Amygdala (tissue), 56 donors: Measurements from ENCODE around the gene LMO4.

Experiments used
- DNase-seq, 56 donors: peaks; one replicate each; lab custom pipeline; 2025; lab: John Stamatoyannopoulos, UW

LMO4 gene

DNA sequence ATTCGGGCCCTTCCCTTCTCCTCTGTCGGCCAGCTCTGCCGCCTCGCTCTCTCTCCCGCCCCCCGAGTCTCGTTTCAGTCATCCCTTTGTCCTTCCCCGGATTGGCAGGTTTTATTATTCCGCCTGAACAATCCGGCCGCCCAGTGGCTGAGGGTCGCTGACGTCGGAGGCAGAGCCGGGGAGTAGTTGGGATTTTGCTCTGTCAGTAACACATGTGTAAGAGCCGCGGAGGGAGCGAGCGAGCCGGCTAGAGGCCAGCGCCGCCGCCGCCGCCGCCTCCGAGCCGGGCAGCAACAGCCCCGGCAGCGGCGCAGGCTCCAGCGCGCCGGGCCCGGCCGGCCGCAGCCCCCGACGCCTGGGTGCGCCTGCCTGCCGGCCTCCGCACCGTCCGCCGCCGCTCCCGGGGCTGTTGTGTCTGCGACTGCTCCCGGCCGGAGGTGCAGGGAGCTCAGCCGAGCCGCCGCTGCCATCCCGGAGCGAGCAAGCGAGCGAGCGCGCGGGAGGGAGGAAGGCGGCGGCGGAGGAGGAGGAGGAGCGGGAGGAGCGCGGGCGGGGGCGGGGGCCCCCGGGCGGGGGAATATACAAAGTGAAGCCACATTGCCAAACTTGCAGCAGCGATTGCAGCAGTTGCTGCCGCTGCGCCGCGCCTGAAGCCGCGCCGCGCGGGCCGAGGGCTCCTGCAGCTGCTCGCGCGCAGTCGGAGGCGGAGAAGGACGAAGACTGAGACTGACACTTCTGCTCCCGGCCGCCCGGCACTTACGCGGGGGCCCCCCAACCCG lies at the start of gene LMO4:
LMO4 (plus strand) TSS at position 609 of the 779 bp plus-strand sequence. CDS start 3,136 bp downstream, outside the sequence.
- DNase-seq: peak; percentile 45 to 97 (median 93)

- no peak for DNase-seq
These were observed 49.2 kb upstream of the LMO4 start for GRCh38 chr1:87279536-87279875.

- no peak for DNase-seq
These were observed 48.6 kb upstream of the LMO4 start for GRCh38 chr1:87279966-87280535.

GRCh38 chr1:87284456-87285240 lies 44.0 kb upstream of the LMO4 start:
- DNase-seq: no peak

DNA sequence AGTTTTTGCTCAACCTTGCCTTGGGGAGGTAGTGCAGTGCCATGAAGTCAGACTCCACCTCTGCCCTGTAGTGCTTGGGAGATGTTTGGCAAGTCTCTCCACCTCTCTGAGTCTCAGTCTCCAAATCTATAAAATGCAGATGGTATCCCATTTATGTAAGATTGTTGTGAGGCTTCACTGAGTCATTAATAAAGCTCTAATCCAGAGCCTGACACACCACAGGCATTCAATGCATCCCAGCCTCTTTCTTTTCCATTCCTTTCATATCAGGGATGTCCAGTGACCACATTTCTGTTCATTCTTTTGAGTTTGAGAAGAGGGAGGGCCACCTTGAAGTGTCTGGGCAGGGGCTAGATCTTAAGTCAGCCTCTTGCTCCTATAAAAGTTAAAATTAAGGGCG lies 37.6 kb upstream of the LMO4 start:
- no peak for DNase-seq

- DNase-seq: peak in 34 of 56 donors; percentile 2 to 80 (median 12)
These were observed 35.8 kb upstream of the LMO4 start for GRCh38 chr1:87292684-87293493.

DNA sequence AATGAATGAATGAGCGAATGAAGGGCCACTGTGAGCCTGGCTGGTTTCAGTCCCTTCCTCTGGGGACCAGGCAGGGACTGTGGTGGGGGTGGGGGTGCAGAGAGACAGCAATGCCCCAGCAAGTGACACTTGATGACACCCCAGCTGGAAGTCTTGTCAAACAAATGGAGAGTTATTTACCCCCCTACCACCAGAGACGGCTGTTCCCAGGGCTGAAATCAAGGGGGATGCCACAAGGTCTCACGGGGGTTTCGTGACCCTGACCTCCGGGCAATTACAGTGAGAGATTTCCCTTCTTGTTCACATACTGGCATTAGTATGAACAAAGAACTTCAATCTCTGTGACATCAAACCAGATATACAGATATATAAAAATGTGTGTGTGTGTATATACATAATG lies 34.0 kb upstream of the LMO4 start:
- no peak for DNase-seq

GRCh38 chr1:87295445-87296110 lies 33.1 kb upstream of the LMO4 start:
- no peak for DNase-seq

- DNase-seq: no peak
These were observed 32.5 kb upstream of the LMO4 start for GRCh38 chr1:87296206-87296605.

- DNase-seq: no peak
These were observed 29.0 kb upstream of the LMO4 start for GRCh38 chr1:87299661-87300060.

- DNase-seq: no peak
These were observed 28.1 kb upstream of the LMO4 start for GRCh38 chr1:87300628-87301027.

DNA sequence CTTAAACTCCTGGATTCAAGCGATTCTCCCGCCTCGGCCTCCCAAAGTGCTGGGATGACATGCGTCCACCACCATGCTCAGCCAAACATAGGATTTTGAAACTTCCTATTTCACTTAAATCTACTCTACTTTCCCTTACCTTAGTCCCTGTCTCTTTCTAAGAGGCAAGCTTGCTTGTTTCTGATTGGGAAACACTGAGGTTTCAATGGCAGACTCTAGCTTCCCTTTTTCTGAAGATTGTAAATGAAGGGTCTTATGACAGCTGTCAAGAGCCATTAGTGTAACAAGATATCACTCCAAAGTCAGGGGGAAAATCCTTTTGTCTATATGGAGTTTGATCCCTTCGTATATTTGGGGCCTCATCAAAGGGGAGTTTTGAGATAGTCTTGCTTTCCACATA lies 23.5 kb upstream of the LMO4 start:
- DNase-seq: no peak

DNA sequence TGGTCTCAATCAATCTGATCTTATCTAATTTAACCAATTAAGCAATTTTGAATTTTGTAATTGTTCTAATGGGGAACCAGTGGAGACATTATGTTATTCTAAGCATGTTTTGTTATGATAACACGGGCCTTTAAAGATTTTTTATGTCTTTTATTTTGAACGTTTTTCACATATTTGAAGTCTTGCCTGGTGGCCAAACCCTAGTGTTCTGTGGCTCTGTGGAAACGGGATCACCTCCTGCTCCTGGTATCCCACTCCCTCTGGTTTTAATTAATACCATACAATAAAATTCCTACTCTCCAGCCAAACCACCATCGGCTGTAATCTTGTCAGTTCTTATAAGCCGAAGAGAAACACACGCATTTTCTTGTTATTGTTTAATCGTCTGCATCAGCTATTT lies 22.9 kb upstream of the LMO4 start:
- DNase-seq: no peak

- DNase-seq: no peak
These were observed 21.4 kb upstream of the LMO4 start for GRCh38 chr1:87307306-87307705.

GRCh38 chr1:87307931-87308330 lies 20.7 kb upstream of the LMO4 start:
- DNase-seq: no peak

GRCh38 chr1:87314091-87314490 lies 14.6 kb upstream of the LMO4 start:
- no peak for DNase-seq

DNA sequence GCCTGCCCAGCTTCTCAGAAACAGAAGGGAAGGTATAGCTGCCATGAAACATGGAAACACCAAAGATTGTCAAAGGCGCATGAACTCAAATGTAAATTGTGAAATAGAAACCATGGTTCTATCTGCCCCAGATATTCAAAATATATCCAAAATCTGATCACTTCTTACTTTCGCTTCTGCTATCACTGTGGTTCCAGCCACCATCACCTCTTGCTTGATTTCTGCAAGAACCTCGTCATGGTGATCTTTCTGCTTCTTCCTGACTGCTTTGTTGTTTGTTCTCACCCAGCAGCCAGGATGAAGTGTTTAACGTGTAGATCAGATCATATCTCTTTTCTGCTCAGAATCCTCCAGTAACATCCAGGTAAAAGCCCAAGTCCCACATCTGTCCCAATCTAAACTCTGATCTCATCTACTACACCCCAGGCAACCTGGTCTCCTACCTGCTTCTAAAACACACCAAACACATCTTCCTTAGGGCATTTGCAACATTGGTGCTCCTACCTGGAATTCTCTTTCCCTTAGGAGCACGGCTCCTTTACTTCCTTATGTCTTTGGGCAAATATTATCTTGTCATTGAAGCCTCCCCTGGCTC lies 10.5 kb upstream of the LMO4 start:
- DNase-seq: no peak

DNA sequence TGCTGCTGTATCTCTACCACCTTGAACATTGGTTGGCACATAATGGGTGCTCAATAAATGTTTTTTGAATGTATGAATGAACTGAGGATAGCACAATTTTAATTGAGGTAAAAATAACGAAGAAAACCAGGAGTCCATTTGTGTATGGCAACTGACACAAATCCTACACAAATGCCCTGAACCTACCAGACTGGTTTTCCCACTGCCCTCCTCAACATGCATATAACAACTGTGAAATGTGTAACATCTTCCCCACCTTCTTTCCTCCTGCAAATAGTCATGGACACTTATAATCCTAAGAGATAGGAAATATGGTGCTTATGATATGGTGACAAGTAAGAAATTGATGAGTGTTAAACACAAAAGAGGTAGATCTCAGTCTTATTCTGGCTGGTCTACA lies 9.9 kb upstream of the LMO4 start:
- no peak for DNase-seq

DNA sequence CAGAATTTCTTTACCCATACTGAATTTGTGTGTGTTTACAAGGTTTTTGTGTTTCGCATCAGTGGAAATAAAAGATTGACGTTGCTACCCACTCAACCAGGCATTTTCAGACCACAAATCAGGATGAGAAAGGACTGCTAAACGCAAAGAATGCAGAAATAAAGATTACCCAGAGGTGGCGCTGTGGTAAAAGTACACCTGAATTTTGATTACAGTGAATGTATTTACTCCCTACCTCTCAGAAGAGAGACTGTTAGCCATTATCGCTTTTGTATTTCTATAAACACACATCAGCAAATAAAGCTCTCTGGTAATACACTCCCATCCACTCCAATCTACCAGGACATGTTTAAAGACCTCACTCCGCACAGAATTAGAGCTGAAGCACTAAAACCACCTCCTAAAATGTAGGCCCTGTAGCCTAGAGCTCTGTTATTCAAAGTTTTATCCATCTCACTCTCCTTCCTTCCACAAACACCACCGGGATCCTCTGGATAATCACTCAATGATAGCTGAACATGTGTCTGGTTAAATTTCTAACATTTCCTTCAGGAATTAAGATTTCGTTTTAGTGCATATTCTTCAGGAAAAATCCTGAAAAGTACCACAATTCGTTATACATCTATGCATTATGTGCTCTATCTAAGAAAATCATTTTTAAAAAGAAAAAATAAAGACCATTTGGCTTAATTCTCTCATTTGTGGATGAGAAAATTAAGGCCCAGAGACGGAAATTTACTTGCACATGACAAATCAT lies 2.5 kb upstream of the LMO4 start:
- DNase-seq: peak in 15 of 56 donors; percentile 5 to 70 (median 18)
